ENCODE results near the gene DUSP9.

The DUSP9 gene

GRCh38 chrX:153622661-153623309 is 24.2 kb upstream of the DUSP9 start:
- no peak for DNase-seq

GRCh38 chrX:153623310-153624029 is 23.5 kb upstream of the DUSP9 start:
- no peak for DNase-seq

GRCh38 chrX:153624196-153625091 is 22.6 kb upstream of the DUSP9 start:
- DNase-seq, result no peak

- no peak for DNase-seq
Observed at GRCh38 chrX:153625271-153626024, 21.6 kb upstream of the DUSP9 start.

- DNase-seq, result no peak
Observed at GRCh38 chrX:153626025-153626633, 20.9 kb upstream of the DUSP9 start.

DNA sequence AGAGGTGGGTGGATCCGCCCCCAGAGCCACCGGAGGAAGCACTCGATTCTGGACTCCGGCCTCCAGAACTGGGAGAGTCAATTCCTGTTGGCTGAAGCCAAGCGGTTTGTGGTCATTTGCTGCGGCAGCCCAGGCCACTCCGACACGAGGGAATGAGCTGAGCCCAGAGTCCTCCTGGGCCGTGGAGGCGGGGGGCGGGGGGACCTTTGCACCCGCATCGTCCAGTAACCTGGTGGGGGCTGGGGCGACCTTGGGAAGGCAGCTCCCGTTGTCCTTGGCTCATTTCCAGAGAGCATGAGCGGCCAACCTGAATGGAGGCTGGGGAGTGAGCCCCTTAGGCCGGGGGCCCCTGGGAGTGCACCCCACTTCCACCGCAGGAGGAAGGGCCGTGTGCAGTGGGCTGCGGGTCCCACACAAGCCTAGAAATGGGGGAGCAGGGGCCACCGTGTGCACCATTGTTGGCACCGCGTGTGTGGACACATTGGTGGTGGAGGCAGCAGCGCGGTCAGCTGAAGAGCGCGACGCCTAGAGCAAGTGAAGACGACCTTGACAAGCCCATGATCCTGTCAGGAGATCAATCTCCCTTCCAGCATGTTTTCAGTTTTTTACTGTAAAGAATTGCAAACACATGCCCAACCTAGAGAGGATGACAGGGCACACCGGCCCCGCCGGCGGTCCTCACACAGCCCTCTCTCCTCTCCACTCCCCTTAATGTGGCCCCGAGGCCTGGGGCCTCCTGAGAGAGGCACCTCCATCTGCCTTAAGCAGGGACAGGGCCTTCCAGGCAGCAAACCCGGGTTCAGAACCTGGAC is 19.9 kb upstream of the DUSP9 start:
- no peak for DNase-seq

- DNase-seq, result no peak
Observed at GRCh38 chrX:153627675-153628111, 19.3 kb upstream of the DUSP9 start.

DNA sequence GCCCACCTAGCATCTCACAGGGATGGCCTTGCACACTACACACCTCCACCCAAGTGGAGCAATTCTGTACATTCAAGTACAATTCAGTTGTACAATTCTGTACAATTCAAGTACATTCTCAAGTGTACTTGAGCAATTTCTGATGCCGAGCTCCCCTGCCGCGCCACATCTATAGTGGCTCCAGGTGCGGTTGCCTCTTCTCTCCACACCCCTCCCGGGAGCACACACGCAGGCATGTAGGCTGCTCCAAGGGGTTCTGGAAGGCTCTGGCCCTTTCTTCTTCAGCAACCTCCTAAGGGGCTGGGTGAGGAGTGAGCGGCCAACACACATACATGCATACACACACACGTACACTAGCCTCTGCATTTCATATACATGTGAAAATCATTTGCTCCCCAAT is 18.9 kb upstream of the DUSP9 start:
- DNase-seq, result no peak

DNA sequence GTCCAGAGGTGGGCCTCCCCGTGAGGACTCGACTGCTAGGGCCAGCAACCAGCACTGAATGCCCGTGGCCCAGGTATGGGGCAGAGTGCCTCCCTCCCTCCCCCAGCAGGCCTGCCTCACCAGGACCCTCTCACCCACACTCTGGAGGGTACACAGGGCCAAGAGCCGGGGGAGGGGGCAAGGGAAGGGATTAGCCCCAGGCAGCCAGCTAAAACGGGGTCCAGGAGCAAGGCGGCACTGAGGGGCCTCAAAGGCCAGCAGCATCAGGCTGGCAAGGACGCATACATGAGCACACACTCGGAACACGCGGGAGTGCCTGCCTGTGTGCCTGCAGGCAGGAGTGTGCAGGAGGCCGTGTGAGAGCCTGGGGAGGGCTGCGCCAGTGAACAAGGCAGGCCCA is 18.3 kb upstream of the DUSP9 start:
- DNase-seq, result no peak

DNA sequence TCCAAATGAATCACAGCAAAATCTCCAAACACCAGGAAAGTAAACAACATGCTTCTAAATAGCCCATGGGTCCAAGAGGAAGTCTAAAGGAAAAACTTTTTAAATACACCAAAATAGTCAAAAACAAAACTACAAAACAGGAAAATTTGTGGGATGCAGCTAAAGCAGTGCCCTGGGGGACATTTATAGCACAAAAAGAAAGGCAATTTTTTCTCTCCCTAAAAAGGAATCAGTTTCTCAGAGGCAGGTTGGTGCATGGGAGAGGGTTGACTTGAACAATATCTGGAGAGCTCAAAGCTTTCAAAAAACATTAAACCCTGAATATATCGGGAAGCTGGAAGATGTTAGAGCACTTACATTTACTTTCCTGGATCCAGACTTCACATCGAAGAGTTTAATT is 15.7 kb upstream of the DUSP9 start:
- DNase-seq, result no peak

DNA sequence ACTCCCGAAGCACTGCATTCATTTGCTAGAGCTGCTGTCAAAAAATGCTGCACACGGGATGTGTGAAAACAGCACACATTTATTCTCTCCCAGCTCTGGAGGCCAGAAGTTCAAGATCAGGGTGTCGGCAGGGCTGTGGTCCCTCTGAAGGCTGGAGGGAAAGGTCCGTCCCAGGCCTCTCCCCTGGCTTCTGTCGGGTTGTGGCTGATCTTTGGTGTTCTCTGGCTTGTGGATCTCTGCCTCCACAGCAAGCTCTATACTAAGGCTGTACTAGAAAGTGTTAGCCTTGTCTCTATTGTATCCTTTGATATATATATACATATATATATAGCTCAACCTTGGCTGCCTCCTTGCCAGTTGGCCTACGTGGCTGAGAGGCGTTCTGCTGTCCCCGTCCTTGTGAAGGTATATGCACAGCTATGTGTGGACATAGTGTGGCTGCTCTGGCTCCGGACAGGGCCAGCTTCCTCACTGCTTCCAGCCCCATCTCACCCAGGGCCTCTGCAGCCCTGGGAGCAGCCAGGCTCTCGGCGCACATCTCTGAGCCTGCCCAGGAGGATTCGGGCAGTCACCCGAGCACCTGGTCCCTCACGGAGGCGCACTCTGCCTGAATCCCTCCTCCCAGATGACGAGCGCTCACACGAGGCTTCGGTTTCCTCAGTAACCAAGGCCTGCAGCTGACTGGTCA is 15.0 kb upstream of the DUSP9 start:
- no peak for DNase-seq

DNA sequence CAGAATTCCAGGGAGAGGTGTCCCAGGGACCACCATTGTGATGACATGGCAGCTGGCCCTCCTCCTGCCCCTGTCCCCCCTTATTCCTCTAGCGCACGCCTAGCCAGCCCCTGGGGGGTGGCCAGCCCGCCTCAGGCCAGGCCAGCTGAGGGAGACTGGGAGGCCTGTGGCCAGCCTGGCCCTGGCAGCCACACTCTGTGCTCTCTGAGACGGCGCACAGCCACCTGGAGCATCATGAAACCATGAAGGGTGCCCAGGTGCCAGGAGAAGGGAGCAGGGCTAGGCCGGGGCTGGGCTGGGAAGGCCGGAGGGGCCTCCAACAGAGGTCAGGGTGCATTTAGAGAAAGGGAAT is 14.4 kb upstream of the DUSP9 start:
- DNase-seq, result no peak

GRCh38 chrX:153633048-153633447 is 14.0 kb upstream of the DUSP9 start:
- no peak for DNase-seq

DNA sequence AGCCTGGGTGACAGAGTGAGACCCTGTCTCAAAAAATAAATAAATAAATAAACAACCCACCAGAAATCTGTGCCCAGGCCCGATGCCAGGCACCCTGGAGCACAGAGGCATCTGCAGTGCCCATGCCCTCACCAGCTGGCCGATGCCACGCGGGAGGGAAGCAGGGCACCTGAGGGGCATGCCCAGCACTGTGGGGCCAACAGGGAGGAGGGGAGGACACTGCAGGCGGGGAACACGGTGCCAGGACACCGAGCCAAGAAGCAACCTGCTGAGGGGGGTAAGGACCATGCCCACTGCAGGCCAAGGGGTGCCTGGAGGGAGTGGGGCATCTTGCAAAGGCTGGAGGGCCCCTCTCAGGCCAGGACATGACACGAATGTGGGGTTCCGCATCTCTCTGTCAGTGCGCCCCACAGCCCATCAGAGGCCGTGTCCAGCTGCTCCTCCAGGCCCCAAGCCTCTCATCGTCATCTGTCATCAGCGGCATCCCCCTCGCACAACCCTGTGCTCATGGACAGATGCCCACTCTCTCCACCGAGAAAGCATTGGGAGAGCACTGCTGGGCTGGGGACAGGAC is 13.3 kb upstream of the DUSP9 start:
- no peak for DNase-seq

- no peak for DNase-seq
Observed at GRCh38 chrX:153634236-153634635, 12.8 kb upstream of the DUSP9 start.

GRCh38 chrX:153634832-153635231 is 12.2 kb upstream of the DUSP9 start:
- DNase-seq, result no peak

DNA sequence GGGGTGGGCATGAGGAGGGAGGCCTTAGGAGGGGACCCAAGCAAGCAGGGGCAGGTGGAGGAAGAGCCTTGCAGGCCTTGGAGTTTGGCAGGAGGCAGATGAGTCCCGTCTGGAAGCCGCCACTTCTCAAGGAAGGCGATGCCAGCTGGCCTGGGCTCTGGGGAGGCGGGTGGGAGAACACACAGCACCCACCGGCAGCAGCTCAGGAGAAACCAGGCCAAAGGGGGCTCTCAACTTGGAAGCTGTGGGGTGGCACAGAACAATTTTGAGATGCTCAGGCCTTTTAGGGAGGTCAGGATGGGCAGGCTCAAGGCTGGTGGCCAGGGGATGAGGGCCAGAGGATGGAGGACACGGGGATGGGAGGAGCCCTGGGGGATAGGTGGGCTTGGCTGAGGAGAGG is 11.6 kb upstream of the DUSP9 start:
- no peak for DNase-seq

GRCh38 chrX:153635788-153636668 is 11.0 kb upstream of the DUSP9 start:
- peak; percentile 22 for DNase-seq

- no peak for DNase-seq
Observed at GRCh38 chrX:153636716-153637115, 10.3 kb upstream of the DUSP9 start.
